Spleen (tissue), 7 donors: ENCODE data around the gene B3GAT1.

Experiments used
- POLR2AphosphoS5 ChIP-seq, 3 donors: sonication (generic); formaldehyde crosslinking; IDR thresholded peaks; one replicate each; pipeline ENCODE4 v1.5.1; 2017; ENCODE audit warnings: antibody characterized with exemption in 3 of 3
- TF ChIP-seq, protein P1 (sequence below), 11 experiments: fragments of 200-600 bp in 7 of 11; fragments of 450-650 bp in 4 of 11; sonication (generic) in 4 of 11; IDR thresholded peaks in 8 of 11; conservative IDR thresholded peaks in 3 of 11; 1 replicate in 7 of 11; 2 replicates in 4 of 11; pipeline versions ENCODE4 v1.4.0 to v1.8.0; 2016 to 2021; ENCODE audit warnings: antibody characterized with exemption in 11 of 11, inconsistent platforms in 4 of 11, mild to moderate bottlenecking in 1 of 11
- donor health status: DM: no; HTN: no; CAD: no; lungs with moderate emphysema.
- donor health status: DM: no; HTN: no; CAD: no.
- donor health status: DM: no; HTN: no; CAD: no.

DNA sequence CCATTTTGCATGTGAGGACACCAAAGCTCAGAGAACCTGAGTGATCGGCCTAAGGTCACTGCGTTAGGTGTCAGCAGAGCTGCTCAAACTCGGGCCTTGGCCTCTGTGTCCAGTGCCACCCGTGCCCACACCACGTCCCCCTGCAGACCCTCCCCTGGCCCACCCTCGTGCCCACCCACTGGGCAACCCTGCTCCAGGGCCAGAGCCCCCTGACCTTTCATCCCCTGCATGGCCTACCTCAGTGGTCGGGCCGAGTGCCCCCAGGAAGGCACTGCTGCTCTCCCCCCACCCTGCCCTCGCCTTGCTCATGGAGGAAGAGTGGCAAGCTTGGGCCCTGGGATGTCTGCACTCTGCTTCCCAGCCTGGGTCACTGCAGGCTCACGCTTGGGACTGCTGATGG, 17.7 kb downstream of the B3GAT1 start:
- TF ChIP-seq, protein P1, sequence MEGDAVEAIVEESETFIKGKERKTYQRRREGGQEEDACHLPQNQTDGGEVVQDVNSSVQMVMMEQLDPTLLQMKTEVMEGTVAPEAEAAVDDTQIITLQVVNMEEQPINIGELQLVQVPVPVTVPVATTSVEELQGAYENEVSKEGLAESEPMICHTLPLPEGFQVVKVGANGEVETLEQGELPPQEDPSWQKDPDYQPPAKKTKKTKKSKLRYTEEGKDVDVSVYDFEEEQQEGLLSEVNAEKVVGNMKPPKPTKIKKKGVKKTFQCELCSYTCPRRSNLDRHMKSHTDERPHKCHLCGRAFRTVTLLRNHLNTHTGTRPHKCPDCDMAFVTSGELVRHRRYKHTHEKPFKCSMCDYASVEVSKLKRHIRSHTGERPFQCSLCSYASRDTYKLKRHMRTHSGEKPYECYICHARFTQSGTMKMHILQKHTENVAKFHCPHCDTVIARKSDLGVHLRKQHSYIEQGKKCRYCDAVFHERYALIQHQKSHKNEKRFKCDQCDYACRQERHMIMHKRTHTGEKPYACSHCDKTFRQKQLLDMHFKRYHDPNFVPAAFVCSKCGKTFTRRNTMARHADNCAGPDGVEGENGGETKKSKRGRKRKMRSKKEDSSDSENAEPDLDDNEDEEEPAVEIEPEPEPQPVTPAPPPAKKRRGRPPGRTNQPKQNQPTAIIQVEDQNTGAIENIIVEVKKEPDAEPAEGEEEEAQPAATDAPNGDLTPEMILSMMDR (IDR thresholded peaks at IDR 0.05 in 8 of 11, conservative IDR thresholded peaks at IDR 0.05 in 3 of 11), result no peak
- TF ChIP-seq POLR2AphosphoS5 (IDR thresholded peaks at IDR 0.05), result no peak
